Mucosa of descending colon (tissue), 3 donors: Measurements from ENCODE around the gene PDCD7. TPM values are rescaled to one million over a fixed set of nuclear protein-coding genes. Genes with fewer than 3 reads are reported as not detected.

Experiments
- ATAC-seq: fragments of 200-7000 bp; cut with Tn5 transposase; one replicate; pipeline ENCODE4 v1.9.1; 2020; ENCODE audit warnings: mild to moderate bottlenecking, moderate library complexity
- DNase-seq, 3 donors: peaks; one replicate each; pipeline ENCODE4 v3.0.0-alpha.2; 2020
- H3K36me3 ChIP-seq: fragments of 200-600 bp; one replicate; pipeline ENCODE4 v1.8.0; 2021; ENCODE audit warnings: low read depth, mild to moderate bottlenecking
- H3K4me1 ChIP-seq: fragments of 200-600 bp; one replicate; pipeline ENCODE4 v1.8.0; 2021; ENCODE audit warnings: low read depth, mild to moderate bottlenecking
- H3K4me3 ChIP-seq: fragments of 200-600 bp; one replicate; pipeline ENCODE4 v1.8.0; 2021; ENCODE audit warnings: mild to moderate bottlenecking
- H3K9me3 ChIP-seq: fragments of 200-600 bp; one replicate; pipeline ENCODE4 v1.8.0; 2021; ENCODE audit warnings: mild to moderate bottlenecking
- intact Hi-C, 2 donors: fragments of 100-400 bp; cut with DNase I in 1 of 2; cut with micrococcal nuclease in 1 of 2; formaldehyde crosslinking; loops; one replicate each; pipeline versions ENCODE4 v1.11.0 to v1.11.1; 2022; cut with DNase I, micrococcal nuclease
- total RNA-seq, 3 donors: library from RNA; stranded (reverse); fragmentation: NEBNext Ultra II Directional in 2 of 3; extraction: Animal tissue kit (Norgen Biotek cat#: 25700) in 2 of 3; gene quantifications; one replicate each; pipeline versions ENCODE4 v1.2.1 to v1.2.4, GENCODE V29; 2021 to 2023
- TF ChIP-seq, protein P1 (sequence below): fragments of 200-600 bp; IDR thresholded peaks from one replicate; pipeline ENCODE4 v1.8.0; 2022; ENCODE audit warnings: antibody characterized with exemption, mild to moderate bottlenecking
- donor health status: DM: no; HTN: no; CAD: no; lungs with moderate emphysema.
- donor health status: DM: no; HTN: no; CAD: no.
- donor health status: DM: no; HTN: yes; CAD: no.

PDCD7 gene
- total RNA-seq, 3 donors from 2014 or later, result 12.0 to 32.9 (median 13.4) TPM

DNA sequence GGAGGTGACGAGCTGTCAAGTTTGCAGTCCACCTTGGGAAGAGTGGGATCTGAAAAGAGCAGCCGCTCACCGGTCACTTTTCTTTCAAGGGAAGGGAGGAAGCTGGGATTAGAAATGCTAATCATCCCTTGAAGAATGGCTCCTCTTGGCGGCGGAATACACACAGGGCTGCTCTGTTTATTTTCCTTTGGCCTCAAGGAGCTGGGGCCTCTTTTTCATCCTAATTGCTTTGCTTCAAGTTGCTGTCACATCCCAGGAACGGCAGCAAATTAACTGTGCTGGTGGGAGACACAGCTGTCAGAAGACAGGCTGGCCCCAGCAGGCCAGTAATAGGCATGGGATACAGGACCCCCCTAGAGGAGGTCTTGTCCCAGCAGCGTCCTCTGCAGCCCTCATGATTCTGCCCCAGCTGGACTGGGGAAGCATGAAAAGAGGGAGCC is 50.3 kb downstream of the PDCD7 start:
- ATAC-seq, result no peak
- intact Hi-C loops, result loop anchor here in 1 of 2 donors (10.0 kb wide), 1 partner anchor 48 kb away; no protein-coding TSS in a partner anchor
- H3K36me3 ChIP-seq, result no peaks in the 10 kb centered on the region
- H3K4me3 ChIP-seq, result no peak overlapping the region
- no peaks in the 10 kb centered on the region for H3K9me3 ChIP-seq
- no peak for DNase-seq
- TF ChIP-seq, protein P1, sequence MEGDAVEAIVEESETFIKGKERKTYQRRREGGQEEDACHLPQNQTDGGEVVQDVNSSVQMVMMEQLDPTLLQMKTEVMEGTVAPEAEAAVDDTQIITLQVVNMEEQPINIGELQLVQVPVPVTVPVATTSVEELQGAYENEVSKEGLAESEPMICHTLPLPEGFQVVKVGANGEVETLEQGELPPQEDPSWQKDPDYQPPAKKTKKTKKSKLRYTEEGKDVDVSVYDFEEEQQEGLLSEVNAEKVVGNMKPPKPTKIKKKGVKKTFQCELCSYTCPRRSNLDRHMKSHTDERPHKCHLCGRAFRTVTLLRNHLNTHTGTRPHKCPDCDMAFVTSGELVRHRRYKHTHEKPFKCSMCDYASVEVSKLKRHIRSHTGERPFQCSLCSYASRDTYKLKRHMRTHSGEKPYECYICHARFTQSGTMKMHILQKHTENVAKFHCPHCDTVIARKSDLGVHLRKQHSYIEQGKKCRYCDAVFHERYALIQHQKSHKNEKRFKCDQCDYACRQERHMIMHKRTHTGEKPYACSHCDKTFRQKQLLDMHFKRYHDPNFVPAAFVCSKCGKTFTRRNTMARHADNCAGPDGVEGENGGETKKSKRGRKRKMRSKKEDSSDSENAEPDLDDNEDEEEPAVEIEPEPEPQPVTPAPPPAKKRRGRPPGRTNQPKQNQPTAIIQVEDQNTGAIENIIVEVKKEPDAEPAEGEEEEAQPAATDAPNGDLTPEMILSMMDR, result no peak
- peaks cover 24% of the 10 kb centered on the region for H3K4me1 ChIP-seq

DNA sequence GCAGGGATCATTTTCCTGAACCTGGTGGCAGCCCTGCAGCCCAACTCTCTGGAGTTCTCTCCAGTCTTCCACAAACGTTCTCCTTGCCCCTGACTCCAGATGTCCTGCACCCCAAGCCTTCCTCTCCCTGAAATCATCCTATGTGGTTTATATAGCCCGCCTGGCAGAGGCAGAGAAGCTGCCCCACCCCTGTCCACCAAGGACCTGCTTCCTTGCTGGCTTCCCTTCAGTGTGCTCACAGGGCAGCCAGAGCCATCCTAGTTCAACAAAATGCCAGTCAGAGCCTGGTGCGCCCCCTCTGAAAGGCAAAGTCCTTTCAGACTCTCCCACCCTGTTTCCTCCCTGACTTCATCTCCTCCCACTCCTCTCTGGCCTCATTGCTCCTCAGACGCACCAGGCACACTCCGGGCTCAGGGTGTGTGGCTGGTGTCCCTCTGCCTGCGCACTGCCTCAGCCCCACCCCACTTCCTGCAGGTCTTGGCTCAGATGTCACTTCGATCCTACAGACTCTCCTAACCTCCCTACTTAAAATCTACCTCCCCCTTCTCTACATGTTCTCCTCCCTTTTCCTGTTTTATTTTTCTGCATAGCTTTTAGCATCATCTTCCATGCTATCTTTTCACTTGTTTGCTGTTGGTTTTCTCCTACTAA is 51.2 kb downstream of the PDCD7 start:
- H3K36me3 ChIP-seq, result no peaks in the 10 kb centered on the region
- no peaks in the 10 kb centered on the region for H3K9me3 ChIP-seq
- intact Hi-C loops, result loop anchor here in 1 of 2 donors (10.0 kb wide), 1 partner anchor 48 kb away; no protein-coding TSS in a partner anchor
- peak in 2 of 3 donors; percentile 67 to 76 for DNase-seq
- peaks cover 20% of the 10 kb centered on the region for H3K4me1 ChIP-seq
- no peak overlapping the region for H3K4me3 ChIP-seq
- TF ChIP-seq, protein P1, result no peak
- ATAC-seq, result peak; percentile 78

DNA sequence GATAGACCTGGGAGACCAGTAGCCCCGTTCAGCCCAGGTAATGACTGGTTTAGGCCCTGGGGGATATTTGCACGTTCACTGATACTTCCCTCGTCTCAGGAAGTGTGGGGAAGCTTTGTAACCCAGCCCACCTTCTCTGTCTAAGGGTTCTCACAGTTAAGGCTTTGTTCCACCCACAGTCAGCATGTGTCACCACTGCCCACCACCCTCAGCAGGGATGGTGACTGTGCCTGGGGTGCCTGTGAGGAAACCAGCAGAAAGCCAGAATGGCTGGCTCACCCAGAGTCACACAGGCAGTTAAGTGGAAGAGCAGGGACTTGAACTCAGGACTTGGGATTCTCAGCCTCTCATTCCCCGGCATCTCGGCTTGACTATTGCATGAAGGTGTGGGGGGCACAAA is 51.9 kb downstream of the PDCD7 start:
- no peak for ATAC-seq
- peaks cover 17% of the 10 kb centered on the region for H3K4me1 ChIP-seq
- no peak for DNase-seq
- no peaks in the 10 kb centered on the region for H3K36me3 ChIP-seq
- H3K9me3 ChIP-seq, result no peaks in the 10 kb centered on the region
- intact Hi-C loops, result loop anchor here in 1 of 2 donors (10.0 kb wide), 1 partner anchor 47 kb away; no protein-coding TSS in a partner anchor
- no peak overlapping the region for H3K4me3 ChIP-seq
- TF ChIP-seq, protein P1, result no peak

- TF ChIP-seq, protein P1, result no peak
Measured at GRCh38 chr15:65081270-65081669, 52.3 kb downstream of the PDCD7 start.

GRCh38 chr15:65079580-65079979 is 54.0 kb downstream of the PDCD7 start:
- TF ChIP-seq, protein P1, result no peak
- H3K9me3 ChIP-seq, result no peaks in the 10 kb centered on the region
- intact Hi-C loops, result loop anchor here in 1 of 2 donors (2.0 kb wide), 1 partner anchor 47 kb away; no protein-coding TSS in a partner anchor
- no peaks in the 10 kb centered on the region for H3K36me3 ChIP-seq
- DNase-seq, result no peak
- ATAC-seq, result no peak
- H3K4me1 ChIP-seq, result peaks cover 17% of the 10 kb centered on the region
- no peak overlapping the region for H3K4me3 ChIP-seq

More at GRCh38 chr15:65081270-65081669, 52.3 kb downstream of the PDCD7 start:
- peaks cover 17% of the 10 kb centered on the region for H3K4me1 ChIP-seq
- H3K9me3 ChIP-seq, result no peaks in the 10 kb centered on the region
- no peaks in the 10 kb centered on the region for H3K36me3 ChIP-seq
- no peak for DNase-seq
- H3K4me3 ChIP-seq, result no peak overlapping the region
- intact Hi-C loops, result loop anchor here in 1 of 2 donors (10.0 kb wide), 1 partner anchor 46 kb away; no protein-coding TSS in a partner anchor
- ATAC-seq, result no peak
